ENCODE results near the gene RARS1. TPM values are rescaled to one million over a fixed set of nuclear protein-coding genes. Genes with fewer than 3 reads are reported as not detected.
"Not testable (repeated sequence)": the region's sequence is repeated elsewhere in the genome, so short reads cannot be mapped to it uniquely, and the experiment has no call there.

Gene RARS1
- polyA plus RNA-seq, 1 experiment = 32.2 TPM

GRCh38 chr5:168531191-168531590 is 44.9 kb downstream of the RARS1 start:
- CTCF ChIA-PET = no interaction called here
- POLR2A ChIA-PET = no interaction called here
- no peaks in the 10 kb centered on the region for H3K36me3 ChIP-seq (ENCODE audit: control insufficient read depth, insufficient read depth, low read length)
- H3K4me3 ChIP-seq (ENCODE audit: low read depth, low read length) = no peak overlapping the region
- peaks cover 20% of the 10 kb centered on the region for H3K27me3 ChIP-seq (ENCODE audit: control insufficient read depth, insufficient read depth, low read length)
- TF ChIP-seq CTCF (IDR thresholded peaks at IDR 0.05; ENCODE audit: insufficient read depth, low read depth, low read length) = no peak
- no peak for DNase-seq (ENCODE audit: low read depth)

GRCh38 chr5:168531987-168532864 is 46.0 kb downstream of the RARS1 start:
- POLR2A ChIA-PET = no interaction called here
- CTCF ChIA-PET = no interaction called here
- DNase-seq (ENCODE audit: low read depth) = no peak

GRCh38 chr5:168534351-168534750 is 48.1 kb downstream of the RARS1 start:
- H3K36me3 ChIP-seq (ENCODE audit: control insufficient read depth, insufficient read depth, low read length); CTCF ChIA-PET; DNase-seq (ENCODE audit: low read depth); POLR2A ChIA-PET; H3K4me3 ChIP-seq (ENCODE audit: low read depth, low read length): not testable (repeated sequence)
- peaks cover 15% of the 10 kb centered on the region for H3K27me3 ChIP-seq (ENCODE audit: control insufficient read depth, insufficient read depth, low read length)

More at GRCh38 chr5:168531987-168532864, 46.0 kb downstream of the RARS1 start:
- TF ChIP-seq CTCF (IDR thresholded peaks at IDR 0.05; ENCODE audit: insufficient read depth, low read depth, low read length) = no peak
- Histone ChIP-seq H3K36me3 (ENCODE audit: control insufficient read depth, insufficient read depth, low read length) (no peaks in the 10 kb centered on the region), H3K27me3 (ENCODE audit: control insufficient read depth, insufficient read depth, low read length) (peaks cover 20% of the 10 kb centered on the region), H3K4me3 (ENCODE audit: low read depth, low read length) (no peak overlapping the region)

- peaks cover 5% of the 10 kb centered on the region for H3K27me3 ChIP-seq (ENCODE audit: control insufficient read depth, insufficient read depth, low read length)
- no peaks in the 10 kb centered on the region for H3K36me3 ChIP-seq (ENCODE audit: control insufficient read depth, insufficient read depth, low read length)
- no peak for TF ChIP-seq CTCF (IDR thresholded peaks at IDR 0.05; ENCODE audit: insufficient read depth, low read depth, low read length)
- ChIA-PET POLR2A (no interaction called here), CTCF (no interaction called here)
- no peak for DNase-seq (ENCODE audit: low read depth)
- no peak overlapping the region for H3K4me3 ChIP-seq (ENCODE audit: low read depth, low read length)
These were observed 50.9 kb downstream of the RARS1 start for GRCh38 chr5:168537176-168537575.

- ChIA-PET CTCF (no interaction called here), POLR2A (no interaction called here)
- no peak overlapping the region for H3K4me3 ChIP-seq (ENCODE audit: low read depth, low read length)
- no peak for TF ChIP-seq CTCF (IDR thresholded peaks at IDR 0.05; ENCODE audit: insufficient read depth, low read depth, low read length)
- H3K27me3 ChIP-seq (ENCODE audit: control insufficient read depth, insufficient read depth, low read length) = no peaks in the 10 kb centered on the region
- no peak for DNase-seq (ENCODE audit: low read depth)
- no peaks in the 10 kb centered on the region for H3K36me3 ChIP-seq (ENCODE audit: control insufficient read depth, insufficient read depth, low read length)
These were observed 63.3 kb downstream of the RARS1 start for GRCh38 chr5:168549554-168549953.

- no peak for DNase-seq (ENCODE audit: low read depth)
- POLR2A ChIA-PET = no interaction called here
These were observed 64.4 kb downstream of the RARS1 start for GRCh38 chr5:168550656-168551055.

More at GRCh38 chr5:168550656-168551055, 64.4 kb downstream of the RARS1 start:
- no peak for TF ChIP-seq CTCF (IDR thresholded peaks at IDR 0.05; ENCODE audit: insufficient read depth, low read depth, low read length)
- CTCF ChIA-PET = no interaction called here
- H3K36me3 ChIP-seq (ENCODE audit: control insufficient read depth, insufficient read depth, low read length) = no peaks in the 10 kb centered on the region
- H3K27me3 ChIP-seq (ENCODE audit: control insufficient read depth, insufficient read depth, low read length) = no peaks in the 10 kb centered on the region
- H3K4me3 ChIP-seq (ENCODE audit: low read depth, low read length) = no peak overlapping the region
